Measurements from ENCODE around the gene GRAP2.

GRAP2 gene

DNA sequence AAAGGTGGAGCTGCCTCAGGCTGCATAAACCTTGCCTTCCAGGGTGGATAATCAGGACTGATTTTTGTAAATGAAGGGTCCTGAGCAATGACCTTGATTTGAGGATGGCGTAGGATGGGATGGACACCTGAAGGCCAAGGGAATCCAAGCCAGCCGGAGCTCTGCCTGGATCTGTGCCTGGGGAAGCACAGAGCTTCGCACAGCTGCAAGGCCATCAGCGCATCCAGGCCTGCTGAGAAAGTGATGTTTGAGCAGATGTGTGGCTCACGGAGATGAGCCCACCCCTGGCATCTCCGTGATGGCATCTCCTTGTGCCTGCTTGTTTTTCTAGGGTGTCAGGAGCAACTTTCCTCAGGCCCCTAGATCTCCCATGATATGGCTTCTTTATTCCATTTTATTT, 117.2 kb downstream of the GRAP2 start:
- no peak overlapping the region for H3K9ac ChIP-seq (ENCODE audit: low read length)
- no peaks in the 10 kb centered on the region for H3K36me3 ChIP-seq (ENCODE audit: insufficient read depth, low read length)
- no peak overlapping the region for H3K4me3 ChIP-seq (ENCODE audit: low read depth in 1 of 2, low read length in 2 of 2)
- H3K27me3 ChIP-seq (ENCODE audit: control insufficient read depth in 1 of 2, insufficient read depth in 2 of 2, low read length in 2 of 2), result no peaks in the 10 kb centered on the region
- no peak overlapping the region for H3K27ac ChIP-seq (ENCODE audit: low read depth, low read length)
- H3K4me1 ChIP-seq (ENCODE audit: insufficient read depth, low read length), result no peaks in the 10 kb centered on the region
- no peaks in the 10 kb centered on the region for H3K9me3 ChIP-seq (ENCODE audit: low read length)

DNA sequence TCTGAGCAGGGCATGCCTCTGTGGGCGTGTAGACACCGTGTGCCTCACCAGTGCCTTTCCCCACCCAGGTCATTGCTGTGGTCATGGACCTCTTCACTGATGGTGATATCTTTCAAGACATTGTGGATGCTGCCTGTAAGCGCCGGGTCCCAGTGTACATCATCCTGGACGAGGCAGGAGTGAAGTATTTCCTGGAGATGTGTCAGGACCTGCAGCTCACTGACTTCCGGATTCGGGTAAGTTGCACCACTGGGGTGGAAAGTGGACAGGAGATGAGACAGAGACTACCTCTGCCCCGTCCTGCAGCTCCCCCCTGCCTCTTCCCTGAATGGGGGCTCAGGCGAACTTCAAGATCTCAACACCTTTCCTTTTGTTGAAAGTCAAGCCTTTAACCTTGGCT, 118.2 kb downstream of the GRAP2 start:
- H3K4me1 ChIP-seq (ENCODE audit: insufficient read depth, low read length), result no peaks in the 10 kb centered on the region
- no peaks in the 10 kb centered on the region for H3K9me3 ChIP-seq (ENCODE audit: low read length)
- H3K36me3 ChIP-seq (ENCODE audit: insufficient read depth, low read length), result no peaks in the 10 kb centered on the region
- H3K4me3 ChIP-seq (ENCODE audit: low read depth in 1 of 2, low read length in 2 of 2), result no peak overlapping the region
- H3K27ac ChIP-seq (ENCODE audit: low read depth, low read length), result no peak overlapping the region
- no peaks in the 10 kb centered on the region for H3K27me3 ChIP-seq (ENCODE audit: control insufficient read depth in 1 of 2, insufficient read depth in 2 of 2, low read length in 2 of 2)
- H3K9ac ChIP-seq (ENCODE audit: low read length), result no peak overlapping the region

DNA sequence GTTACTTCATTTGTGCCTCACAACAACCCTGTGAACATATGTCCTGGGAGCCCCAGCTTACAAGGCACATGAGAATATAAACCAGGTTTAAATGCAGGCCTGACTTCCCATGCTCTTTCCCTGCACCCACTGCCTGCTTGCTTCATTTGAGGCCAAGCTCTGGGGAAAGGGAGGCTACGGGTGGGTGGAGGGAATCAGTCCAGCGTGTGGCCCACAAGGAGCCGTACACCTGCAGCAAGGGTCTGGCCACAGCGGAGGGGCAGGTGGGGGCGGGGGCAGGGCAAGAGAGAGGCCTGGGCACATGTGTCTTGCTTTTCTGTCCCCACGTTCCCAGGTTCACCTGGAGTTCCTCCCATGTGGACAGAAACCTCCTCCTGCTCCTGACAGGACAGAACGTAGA, 120.1 kb downstream of the GRAP2 start:
- Histone ChIP-seq H3K4me1 (ENCODE audit: insufficient read depth, low read length) (no peaks in the 10 kb centered on the region), H3K36me3 (ENCODE audit: insufficient read depth, low read length) (no peaks in the 10 kb centered on the region), H3K4me3 (ENCODE audit: low read depth in 1 of 2, low read length in 2 of 2) (no peak overlapping the region), H3K9ac (ENCODE audit: low read length) (no peak overlapping the region), H3K27me3 (ENCODE audit: control insufficient read depth in 1 of 2, insufficient read depth in 2 of 2, low read length in 2 of 2) (no peaks in the 10 kb centered on the region), H3K9me3 (ENCODE audit: low read length) (no peaks in the 10 kb centered on the region), H3K27ac (ENCODE audit: low read depth, low read length) (no peak overlapping the region)

DNA sequence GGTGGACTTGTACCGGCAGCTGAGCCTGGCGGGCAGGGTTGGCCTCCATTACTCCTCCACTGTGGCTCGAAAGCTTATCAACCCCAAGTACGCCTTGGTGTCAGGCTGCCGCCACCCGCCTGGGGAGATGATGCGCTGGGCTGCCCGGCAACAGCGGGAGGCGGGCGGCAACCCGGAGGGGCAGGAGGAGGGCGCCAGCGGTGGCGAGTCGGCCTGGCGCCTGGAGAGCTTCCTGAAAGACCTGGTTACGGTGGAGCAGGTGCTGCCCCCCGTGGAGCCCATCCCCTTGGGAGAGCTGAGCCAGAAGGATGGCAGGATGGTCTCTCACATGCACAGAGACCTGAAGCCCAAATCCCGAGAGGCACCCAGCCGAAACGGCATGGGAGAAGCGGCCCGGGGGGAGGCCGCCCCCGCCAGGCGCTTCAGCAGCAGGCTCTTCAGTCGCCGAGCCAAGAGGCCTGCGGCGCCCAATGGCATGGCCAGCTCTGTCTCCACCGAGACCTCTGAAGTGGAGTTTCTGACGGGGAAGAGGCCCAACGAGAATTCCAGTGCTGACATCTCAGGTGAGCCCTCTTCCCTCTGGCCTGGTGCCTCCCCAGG, 120.6 kb downstream of the GRAP2 start:
- Histone ChIP-seq H3K36me3 (ENCODE audit: insufficient read depth, low read length) (no peaks in the 10 kb centered on the region), H3K9ac (ENCODE audit: low read length) (no peak overlapping the region), H3K27ac (ENCODE audit: low read depth, low read length) (no peak overlapping the region), H3K4me1 (ENCODE audit: insufficient read depth, low read length) (no peaks in the 10 kb centered on the region), H3K27me3 (ENCODE audit: control insufficient read depth in 1 of 2, insufficient read depth in 2 of 2, low read length in 2 of 2) (no peaks in the 10 kb centered on the region), H3K9me3 (ENCODE audit: low read length) (no peaks in the 10 kb centered on the region), H3K4me3 (ENCODE audit: low read depth in 1 of 2, low read length in 2 of 2) (no peak overlapping the region)

DNA sequence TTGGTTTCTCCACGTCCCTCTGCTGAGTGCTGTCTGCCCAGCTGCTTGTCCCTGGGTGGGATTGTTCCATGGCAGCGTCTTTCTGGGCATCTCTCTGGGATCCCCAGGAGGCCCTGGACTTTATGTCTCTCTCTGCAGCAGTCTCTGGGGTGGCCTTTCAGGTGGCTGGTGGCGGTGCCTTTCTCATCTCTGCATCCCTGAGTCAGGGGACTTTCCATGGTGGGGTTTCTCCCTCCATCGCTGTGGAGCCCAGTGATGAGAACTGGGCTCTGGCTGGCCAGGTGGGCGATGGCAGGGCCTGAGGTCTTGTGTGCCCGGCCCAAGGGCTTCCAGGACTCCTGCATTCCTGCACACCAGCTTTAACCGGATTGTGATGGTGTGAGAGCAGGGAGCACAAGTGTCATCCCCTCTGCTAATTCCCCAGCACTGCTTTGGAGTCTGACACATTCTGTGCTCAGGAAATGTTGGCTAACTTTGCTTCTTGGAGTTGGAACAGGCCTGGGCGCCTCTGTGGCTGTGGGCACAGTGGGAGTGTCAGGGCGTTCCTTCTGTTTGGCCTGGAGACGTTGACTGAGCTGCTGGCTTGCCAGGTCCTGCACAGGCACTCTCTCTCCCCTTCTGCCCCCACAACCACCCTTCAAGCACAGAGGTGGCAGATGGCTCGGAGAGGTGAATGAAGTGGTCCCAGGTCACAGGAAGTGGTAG, 121.8 kb downstream of the GRAP2 start:
- Histone ChIP-seq H3K9me3 (ENCODE audit: low read length) (no peaks in the 10 kb centered on the region), H3K27ac (ENCODE audit: low read depth, low read length) (no peak overlapping the region), H3K36me3 (ENCODE audit: insufficient read depth, low read length) (no peaks in the 10 kb centered on the region), H3K27me3 (ENCODE audit: control insufficient read depth in 1 of 2, insufficient read depth in 2 of 2, low read length in 2 of 2) (no peaks in the 10 kb centered on the region), H3K9ac (ENCODE audit: low read length) (no peak overlapping the region), H3K4me3 (ENCODE audit: low read depth in 1 of 2, low read length in 2 of 2) (no peak overlapping the region), H3K4me1 (ENCODE audit: insufficient read depth, low read length) (no peaks in the 10 kb centered on the region)

Data from muscle layer of colon (tissue), 2 donors.